ENCODE data around the gene ARMC12. TPM values are rescaled to one million over a fixed set of nuclear protein-coding genes. Genes with fewer than 3 reads are reported as not detected.

Gene ARMC12
- total and polyA plus RNA-seq, 2 of the 13 experiments (the other 11 are each of a cell fraction or from before 2014, with no cell fraction given), result 1.3 TPM; not detected in 1

DNA sequence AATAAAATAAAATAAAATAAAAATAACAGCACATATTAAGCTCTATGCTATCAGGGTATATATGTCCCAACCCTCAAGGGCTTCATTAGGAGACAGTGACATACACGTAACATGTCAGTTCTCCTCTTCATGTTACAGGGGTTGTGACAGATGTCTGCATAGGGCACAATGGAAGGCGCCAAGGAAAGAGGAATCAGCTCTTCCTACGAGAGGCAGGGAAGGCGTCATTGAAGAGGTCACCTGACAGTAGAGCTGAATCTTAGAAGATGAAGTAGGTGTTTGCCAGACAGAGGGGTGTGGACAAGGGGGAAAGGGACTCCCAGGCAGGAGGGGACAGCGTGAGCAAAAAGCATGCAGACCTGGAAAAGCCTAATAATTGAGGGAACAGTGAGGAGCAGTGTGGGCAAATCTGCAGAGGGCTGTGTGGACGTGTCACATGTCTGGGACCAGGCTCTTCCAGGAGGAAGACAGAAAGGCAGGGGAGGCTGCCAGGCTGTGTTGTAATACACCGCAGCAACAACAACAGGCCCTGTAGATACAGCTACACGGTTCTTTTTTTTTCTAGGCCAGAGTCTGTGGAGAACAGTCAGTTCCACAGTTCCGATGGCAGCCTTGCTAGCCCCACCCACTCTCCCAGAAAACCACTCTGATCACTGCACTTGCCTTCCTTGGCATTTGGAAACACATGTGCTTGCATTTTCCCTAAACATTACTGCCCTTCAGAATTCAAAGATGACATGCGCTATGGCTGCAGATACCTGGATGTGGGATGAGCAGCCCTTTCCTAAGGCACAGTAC, 45.6 kb upstream of the ARMC12 start (continued):
- TF ChIP-seq MLLT10 (CRISPR knock-in tag; IDR thresholded peaks at IDR 0.05), result no peak
- TF ChIP-seq HNRNPL (IDR thresholded peaks at IDR 0.05; ENCODE audit: low read depth, low read length), result no peak
- no peak for TF ChIP-seq ZSCAN22 (CRISPR knock-in tag; IDR thresholded peaks at IDR 0.05)
- TF ChIP-seq, protein P1, sequence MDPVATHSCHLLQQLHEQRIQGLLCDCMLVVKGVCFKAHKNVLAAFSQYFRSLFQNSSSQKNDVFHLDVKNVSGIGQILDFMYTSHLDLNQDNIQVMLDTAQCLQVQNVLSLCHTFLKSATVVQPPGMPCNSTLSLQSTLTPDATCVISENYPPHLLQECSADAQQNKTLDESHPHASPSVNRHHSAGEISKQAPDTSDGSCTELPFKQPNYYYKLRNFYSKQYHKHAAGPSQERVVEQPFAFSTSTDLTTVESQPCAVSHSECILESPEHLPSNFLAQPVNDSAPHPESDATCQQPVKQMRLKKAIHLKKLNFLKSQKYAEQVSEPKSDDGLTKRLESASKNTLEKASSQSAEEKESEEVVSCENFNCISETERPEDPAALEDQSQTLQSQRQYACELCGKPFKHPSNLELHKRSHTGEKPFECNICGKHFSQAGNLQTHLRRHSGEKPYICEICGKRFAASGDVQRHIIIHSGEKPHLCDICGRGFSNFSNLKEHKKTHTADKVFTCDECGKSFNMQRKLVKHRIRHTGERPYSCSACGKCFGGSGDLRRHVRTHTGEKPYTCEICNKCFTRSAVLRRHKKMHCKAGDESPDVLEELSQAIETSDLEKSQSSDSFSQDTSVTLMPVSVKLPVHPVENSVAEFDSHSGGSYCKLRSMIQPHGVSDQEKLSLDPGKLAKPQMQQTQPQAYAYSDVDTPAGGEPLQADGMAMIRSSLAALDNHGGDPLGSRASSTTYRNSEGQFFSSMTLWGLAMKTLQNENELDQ (CRISPR knock-in tag; IDR thresholded peaks at IDR 0.05; ENCODE audit: borderline replicate concordance), result no peak
- TF ChIP-seq RORA (CRISPR knock-in tag; IDR thresholded peaks at IDR 0.05), result no peak
- TF ChIP-seq, protein P2, sequence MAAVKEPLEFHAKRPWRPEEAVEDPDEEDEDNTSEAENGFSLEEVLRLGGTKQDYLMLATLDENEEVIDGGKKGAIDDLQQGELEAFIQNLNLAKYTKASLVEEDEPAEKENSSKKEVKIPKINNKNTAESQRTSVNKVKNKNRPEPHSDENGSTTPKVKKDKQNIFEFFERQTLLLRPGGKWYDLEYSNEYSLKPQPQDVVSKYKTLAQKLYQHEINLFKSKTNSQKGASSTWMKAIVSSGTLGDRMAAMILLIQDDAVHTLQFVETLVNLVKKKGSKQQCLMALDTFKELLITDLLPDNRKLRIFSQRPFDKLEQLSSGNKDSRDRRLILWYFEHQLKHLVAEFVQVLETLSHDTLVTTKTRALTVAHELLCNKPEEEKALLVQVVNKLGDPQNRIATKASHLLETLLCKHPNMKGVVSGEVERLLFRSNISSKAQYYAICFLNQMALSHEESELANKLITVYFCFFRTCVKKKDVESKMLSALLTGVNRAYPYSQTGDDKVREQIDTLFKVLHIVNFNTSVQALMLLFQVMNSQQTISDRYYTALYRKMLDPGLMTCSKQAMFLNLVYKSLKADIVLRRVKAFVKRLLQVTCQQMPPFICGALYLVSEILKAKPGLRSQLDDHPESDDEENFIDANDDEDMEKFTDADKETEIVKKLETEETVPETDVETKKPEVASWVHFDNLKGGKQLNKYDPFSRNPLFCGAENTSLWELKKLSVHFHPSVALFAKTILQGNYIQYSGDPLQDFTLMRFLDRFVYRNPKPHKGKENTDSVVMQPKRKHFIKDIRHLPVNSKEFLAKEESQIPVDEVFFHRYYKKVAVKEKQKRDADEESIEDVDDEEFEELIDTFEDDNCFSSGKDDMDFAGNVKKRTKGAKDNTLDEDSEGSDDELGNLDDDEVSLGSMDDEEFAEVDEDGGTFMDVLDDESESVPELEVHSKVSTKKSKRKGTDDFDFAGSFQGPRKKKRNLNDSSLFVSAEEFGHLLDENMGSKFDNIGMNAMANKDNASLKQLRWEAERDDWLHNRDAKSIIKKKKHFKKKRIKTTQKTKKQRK (IDR thresholded peaks at IDR 0.05; ENCODE audit: low read length), result no peak
- TF ChIP-seq ATM (IDR thresholded peaks at IDR 0.05; ENCODE audit: borderline replicate concordance), result no peak
- TF ChIP-seq, protein P3, sequence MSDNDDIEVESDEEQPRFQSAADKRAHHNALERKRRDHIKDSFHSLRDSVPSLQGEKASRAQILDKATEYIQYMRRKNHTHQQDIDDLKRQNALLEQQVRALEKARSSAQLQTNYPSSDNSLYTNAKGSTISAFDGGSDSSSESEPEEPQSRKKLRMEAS (IDR thresholded peaks at IDR 0.05), result no peak
- no peak for TF ChIP-seq ZNF747 (CRISPR knock-in tag; IDR thresholded peaks at IDR 0.05; ENCODE audit: borderline replicate concordance)
- TF ChIP-seq ZBTB38 (CRISPR knock-in tag; IDR thresholded peaks at IDR 0.05), result 0 out of 2 replicates have a peak, but pooled peaks have one; percentile 25
- 0 out of 2 replicates have a peak, but pooled peaks have one; percentile 67 for TF ChIP-seq ZNF30 (CRISPR knock-in tag; IDR thresholded peaks at IDR 0.05)
- no peak for TF ChIP-seq ZNF460 (CRISPR knock-in tag; IDR thresholded peaks at IDR 0.05; ENCODE audit: borderline replicate concordance)
- no peak for TF ChIP-seq ARNT2 (CRISPR knock-in tag; IDR thresholded peaks at IDR 0.05; ENCODE audit: low read depth)
- peak; percentile 24; the same call in 1 of the 2 replicates for TF ChIP-seq ZNF12 (CRISPR knock-in tag; IDR thresholded peaks at IDR 0.05)
- no peak for TF ChIP-seq ZNF256 (CRISPR knock-in tag; conservative IDR thresholded peaks at IDR 0.05)
- no peak for TF ChIP-seq LCORL (IDR thresholded peaks at IDR 0.05)
- peak; percentile 62; the same call in 1 of the 2 replicates for TF ChIP-seq LCORL (CRISPR knock-in tag; IDR thresholded peaks at IDR 0.05)
- TF ChIP-seq, protein P4, sequence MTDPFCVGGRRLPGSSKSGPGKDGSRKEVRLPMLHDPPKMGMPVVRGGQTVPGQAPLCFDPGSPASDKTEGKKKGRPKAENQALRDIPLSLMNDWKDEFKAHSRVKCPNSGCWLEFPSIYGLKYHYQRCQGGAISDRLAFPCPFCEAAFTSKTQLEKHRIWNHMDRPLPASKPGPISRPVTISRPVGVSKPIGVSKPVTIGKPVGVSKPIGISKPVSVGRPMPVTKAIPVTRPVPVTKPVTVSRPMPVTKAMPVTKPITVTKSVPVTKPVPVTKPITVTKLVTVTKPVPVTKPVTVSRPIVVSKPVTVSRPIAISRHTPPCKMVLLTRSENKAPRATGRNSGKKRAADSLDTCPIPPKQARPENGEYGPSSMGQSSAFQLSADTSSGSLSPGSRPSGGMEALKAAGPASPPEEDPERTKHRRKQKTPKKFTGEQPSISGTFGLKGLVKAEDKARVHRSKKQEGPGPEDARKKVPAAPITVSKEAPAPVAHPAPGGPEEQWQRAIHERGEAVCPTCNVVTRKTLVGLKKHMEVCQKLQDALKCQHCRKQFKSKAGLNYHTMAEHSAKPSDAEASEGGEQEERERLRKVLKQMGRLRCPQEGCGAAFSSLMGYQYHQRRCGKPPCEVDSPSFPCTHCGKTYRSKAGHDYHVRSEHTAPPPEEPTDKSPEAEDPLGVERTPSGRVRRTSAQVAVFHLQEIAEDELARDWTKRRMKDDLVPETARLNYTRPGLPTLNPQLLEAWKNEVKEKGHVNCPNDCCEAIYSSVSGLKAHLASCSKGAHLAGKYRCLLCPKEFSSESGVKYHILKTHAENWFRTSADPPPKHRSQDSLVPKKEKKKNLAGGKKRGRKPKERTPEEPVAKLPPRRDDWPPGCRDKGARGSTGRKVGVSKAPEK (CRISPR knock-in tag; IDR thresholded peaks at IDR 0.05; ENCODE audit: borderline replicate concordance), result no peak
- no peak; the same call in 1 of the 2 replicates for TF ChIP-seq CHCHD3 (CRISPR knock-in tag; IDR thresholded peaks at IDR 0.05)
- no peak for TF ChIP-seq CENPX (CRISPR knock-in tag; IDR thresholded peaks at IDR 0.05)
- TF ChIP-seq ARID2 (CRISPR knock-in tag; IDR thresholded peaks at IDR 0.05; ENCODE audit: borderline replicate concordance), result no peak
- no peak for TF ChIP-seq ZNF260 (CRISPR knock-in tag; IDR thresholded peaks at IDR 0.05; ENCODE audit: borderline replicate concordance, low read depth)

Data from HepG2 (cell line).